ENCODE measurements around the gene PLCB4.

Gene PLCB4

DNA sequence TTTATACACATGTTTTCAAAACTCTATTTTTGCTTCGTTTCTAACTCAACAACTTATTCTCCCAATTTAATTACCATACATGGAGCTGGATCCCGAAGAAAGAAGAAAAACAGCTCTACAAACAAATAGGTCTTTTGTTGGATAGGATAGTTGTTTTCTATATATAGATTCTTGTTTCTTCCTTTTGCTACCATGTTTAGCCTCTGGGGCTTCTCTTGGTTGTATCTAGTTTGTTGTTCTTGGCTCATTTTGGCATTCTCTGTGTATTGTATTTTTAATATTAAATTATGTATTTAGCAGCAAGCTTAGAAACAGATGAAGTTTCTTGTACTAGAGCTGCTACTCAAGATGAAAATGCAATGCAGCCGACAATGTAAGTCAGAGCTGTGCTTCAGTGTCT, 60.9 kb downstream of the PLCB4 start:
- Histone ChIP-seq H3K27ac (ENCODE audit: extremely low read depth, low read depth, low read length) (no peak overlapping the region), H3K9me3 (ENCODE audit: control insufficient read depth, insufficient read depth, low read depth, low read length) (no peaks in the 10 kb centered on the region), H3K36me3 (ENCODE audit: control insufficient read depth in 2 of 2, insufficient read depth in 1 of 2, low read length in 2 of 2) (no peaks in the 10 kb centered on the region), H3K4me3 (ENCODE audit: low read depth, low read length) (no peak overlapping the region), H3K4me1 (ENCODE audit: control insufficient read depth, insufficient read depth, low read length) (no peaks in the 10 kb centered on the region)
- TF ChIP-seq ZNF645 (tag by site-specific recombination; IDR thresholded peaks at IDR 0.05): no peak
- TF ChIP-seq REPIN1 (tag by site-specific recombination; IDR thresholded peaks at IDR 0.05; ENCODE audit: low read depth): no peak
- TF ChIP-seq ZNF274 (IDR thresholded peaks at IDR 0.05; ENCODE audit: low read length): no peak
- no peak for TF ChIP-seq ZNF274 (tag by site-specific recombination; IDR thresholded peaks at IDR 0.05; ENCODE audit: borderline replicate concordance)
- TF ChIP-seq, protein P1, sequence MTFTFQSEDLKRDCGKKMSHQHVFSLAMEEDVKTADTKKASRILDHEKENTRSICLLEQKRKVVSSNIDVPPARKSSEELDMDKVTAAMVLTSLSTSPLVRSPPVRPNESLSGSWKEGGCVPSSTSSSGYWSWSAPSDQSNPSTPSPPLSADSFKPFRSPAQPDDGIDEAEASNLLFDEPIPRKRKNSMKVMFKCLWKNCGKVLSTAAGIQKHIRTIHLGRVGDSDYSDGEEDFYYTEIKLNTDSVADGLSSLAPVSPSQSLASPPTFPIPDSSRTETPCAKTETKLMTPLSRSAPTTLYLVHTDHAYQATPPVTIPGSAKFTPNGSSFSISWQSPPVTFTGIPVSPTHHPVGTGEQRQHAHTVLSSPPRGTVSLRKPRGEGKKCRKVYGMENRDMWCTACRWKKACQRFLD (tag by site-specific recombination; IDR thresholded peaks at IDR 0.05): no peak
- ChIA-PET POLR2A (no interaction called here), CTCF (interaction anchor here (1.3 kb wide), 1 partner anchor 276 kb away, joined by 6 read pairs; no protein-coding TSS in a partner anchor)

GRCh38 chr20:9130521-9130920, 61.6 kb downstream of the PLCB4 start:
- Histone ChIP-seq H3K36me3 (ENCODE audit: control insufficient read depth in 2 of 2, insufficient read depth in 1 of 2, low read length in 2 of 2) (no peaks in the 10 kb centered on the region), H3K9me3 (ENCODE audit: control insufficient read depth, insufficient read depth, low read depth, low read length) (no peaks in the 10 kb centered on the region), H3K4me1 (ENCODE audit: control insufficient read depth, insufficient read depth, low read length) (no peaks in the 10 kb centered on the region), H3K27ac (ENCODE audit: extremely low read depth, low read depth, low read length) (no peak overlapping the region), H3K4me3 (ENCODE audit: low read depth, low read length) (no peak overlapping the region)
- TF ChIP-seq ZNF169 (tag by site-specific recombination; IDR thresholded peaks at IDR 0.05) (no peak), ZNF549 (tag by site-specific recombination; IDR thresholded peaks at IDR 0.05) (no peak), ZNF266 (tag by site-specific recombination; IDR thresholded peaks at IDR 0.05; ENCODE audit: low read depth) (no peak), ZSCAN30 (tag by site-specific recombination; IDR thresholded peaks at IDR 0.05) (no peak), ZNF426 (tag by site-specific recombination; IDR thresholded peaks at IDR 0.05) (no peak), ZNF558 (tag by site-specific recombination; IDR thresholded peaks at IDR 0.05) (no peak), ZNF311 (tag by site-specific recombination; IDR thresholded peaks at IDR 0.05; ENCODE audit: borderline replicate concordance) (no peak), ZNF600 (tag by site-specific recombination; IDR thresholded peaks at IDR 0.05) (no peak), ZNF747 (tag by site-specific recombination; IDR thresholded peaks at IDR 0.05) (no peak), ZNF292 (tag by site-specific recombination; IDR thresholded peaks at IDR 0.05; ENCODE audit: borderline replicate concordance, low read depth) (no peak), ZNF24 (tag by site-specific recombination; IDR thresholded peaks at IDR 0.05) (no peak), ZNF2 (tag by site-specific recombination; IDR thresholded peaks at IDR 0.05) (no peak), ZNF514 (tag by site-specific recombination; IDR thresholded peaks at IDR 0.05) (no peak), GLIS2 (tag by site-specific recombination; IDR thresholded peaks at IDR 0.05) (no peak), ZNF621 (tag by site-specific recombination; IDR thresholded peaks at IDR 0.05) (no peak), ZFP37 (tag by site-specific recombination; IDR thresholded peaks at IDR 0.05) (no peak), ZNF692 (tag by site-specific recombination; IDR thresholded peaks at IDR 0.05) (no peak)
- TF ChIP-seq, protein P2, sequence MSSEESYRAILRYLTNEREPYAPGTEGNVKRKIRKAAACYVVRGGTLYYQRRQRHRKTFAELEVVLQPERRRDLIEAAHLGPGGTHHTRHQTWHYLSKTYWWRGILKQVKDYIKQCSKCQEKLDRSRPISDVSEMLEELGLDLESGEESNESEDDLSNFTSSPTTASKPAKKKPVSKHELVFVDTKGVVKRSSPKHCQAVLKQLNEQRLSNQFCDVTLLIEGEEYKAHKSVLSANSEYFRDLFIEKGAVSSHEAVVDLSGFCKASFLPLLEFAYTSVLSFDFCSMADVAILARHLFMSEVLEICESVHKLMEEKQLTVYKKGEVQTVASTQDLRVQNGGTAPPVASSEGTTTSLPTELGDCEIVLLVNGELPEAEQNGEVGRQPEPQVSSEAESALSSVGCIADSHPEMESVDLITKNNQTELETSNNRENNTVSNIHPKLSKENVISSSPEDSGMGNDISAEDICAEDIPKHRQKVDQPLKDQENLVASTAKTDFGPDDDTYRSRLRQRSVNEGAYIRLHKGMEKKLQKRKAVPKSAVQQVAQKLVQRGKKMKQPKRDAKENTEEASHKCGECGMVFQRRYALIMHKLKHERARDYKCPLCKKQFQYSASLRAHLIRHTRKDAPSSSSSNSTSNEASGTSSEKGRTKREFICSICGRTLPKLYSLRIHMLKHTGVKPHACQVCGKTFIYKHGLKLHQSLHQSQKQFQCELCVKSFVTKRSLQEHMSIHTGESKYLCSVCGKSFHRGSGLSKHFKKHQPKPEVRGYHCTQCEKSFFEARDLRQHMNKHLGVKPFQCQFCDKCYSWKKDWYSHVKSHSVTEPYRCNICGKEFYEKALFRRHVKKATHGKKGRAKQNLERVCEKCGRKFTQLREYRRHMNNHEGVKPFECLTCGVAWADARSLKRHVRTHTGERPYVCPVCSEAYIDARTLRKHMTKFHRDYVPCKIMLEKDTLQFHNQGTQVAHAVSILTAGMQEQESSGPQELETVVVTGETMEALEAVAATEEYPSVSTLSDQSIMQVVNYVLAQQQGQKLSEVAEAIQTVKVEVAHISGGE (tag by site-specific recombination; conservative IDR thresholded peaks at IDR 0.05; ENCODE audit: low read depth): no peak
- TF ChIP-seq, protein P3, sequence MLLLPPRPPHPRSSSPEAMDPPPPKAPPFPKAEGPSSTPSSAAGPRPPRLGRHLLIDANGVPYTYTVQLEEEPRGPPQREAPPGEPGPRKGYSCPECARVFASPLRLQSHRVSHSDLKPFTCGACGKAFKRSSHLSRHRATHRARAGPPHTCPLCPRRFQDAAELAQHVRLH (tag by site-specific recombination; IDR thresholded peaks at IDR 0.05): no peak
- TF ChIP-seq, protein P4, sequence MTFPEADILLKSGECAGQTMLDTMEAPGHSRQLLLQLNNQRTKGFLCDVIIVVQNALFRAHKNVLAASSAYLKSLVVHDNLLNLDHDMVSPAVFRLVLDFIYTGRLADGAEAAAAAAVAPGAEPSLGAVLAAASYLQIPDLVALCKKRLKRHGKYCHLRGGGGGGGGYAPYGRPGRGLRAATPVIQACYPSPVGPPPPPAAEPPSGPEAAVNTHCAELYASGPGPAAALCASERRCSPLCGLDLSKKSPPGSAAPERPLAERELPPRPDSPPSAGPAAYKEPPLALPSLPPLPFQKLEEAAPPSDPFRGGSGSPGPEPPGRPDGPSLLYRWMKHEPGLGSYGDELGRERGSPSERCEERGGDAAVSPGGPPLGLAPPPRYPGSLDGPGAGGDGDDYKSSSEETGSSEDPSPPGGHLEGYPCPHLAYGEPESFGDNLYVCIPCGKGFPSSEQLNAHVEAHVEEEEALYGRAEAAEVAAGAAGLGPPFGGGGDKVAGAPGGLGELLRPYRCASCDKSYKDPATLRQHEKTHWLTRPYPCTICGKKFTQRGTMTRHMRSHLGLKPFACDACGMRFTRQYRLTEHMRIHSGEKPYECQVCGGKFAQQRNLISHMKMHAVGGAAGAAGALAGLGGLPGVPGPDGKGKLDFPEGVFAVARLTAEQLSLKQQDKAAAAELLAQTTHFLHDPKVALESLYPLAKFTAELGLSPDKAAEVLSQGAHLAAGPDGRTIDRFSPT (tag by site-specific recombination; IDR thresholded peaks at IDR 0.05): no peak
- CTCF ChIA-PET: interaction anchor here (0.7 to 1.3 kb wide), 2 partner anchors 8 to 277 kb away, joined by 3 to 6 read pairs; no protein-coding TSS in a partner anchor
- POLR2A ChIA-PET: no interaction called here

Measured in HEK293 (cell line).